HG03457 (cell line): ENCODE measurements around the gene SIX4.

Experiments
- ATAC-seq: cut with Tn5 transposase; IDR thresholded peaks from one replicate; pipeline ENCODE4 v1.9.1; 2021; ENCODE audit warnings: moderate number of reproducible peaks; ENCODE audit not compliant: unreplicated experiment

The SIX4 gene

DNA sequence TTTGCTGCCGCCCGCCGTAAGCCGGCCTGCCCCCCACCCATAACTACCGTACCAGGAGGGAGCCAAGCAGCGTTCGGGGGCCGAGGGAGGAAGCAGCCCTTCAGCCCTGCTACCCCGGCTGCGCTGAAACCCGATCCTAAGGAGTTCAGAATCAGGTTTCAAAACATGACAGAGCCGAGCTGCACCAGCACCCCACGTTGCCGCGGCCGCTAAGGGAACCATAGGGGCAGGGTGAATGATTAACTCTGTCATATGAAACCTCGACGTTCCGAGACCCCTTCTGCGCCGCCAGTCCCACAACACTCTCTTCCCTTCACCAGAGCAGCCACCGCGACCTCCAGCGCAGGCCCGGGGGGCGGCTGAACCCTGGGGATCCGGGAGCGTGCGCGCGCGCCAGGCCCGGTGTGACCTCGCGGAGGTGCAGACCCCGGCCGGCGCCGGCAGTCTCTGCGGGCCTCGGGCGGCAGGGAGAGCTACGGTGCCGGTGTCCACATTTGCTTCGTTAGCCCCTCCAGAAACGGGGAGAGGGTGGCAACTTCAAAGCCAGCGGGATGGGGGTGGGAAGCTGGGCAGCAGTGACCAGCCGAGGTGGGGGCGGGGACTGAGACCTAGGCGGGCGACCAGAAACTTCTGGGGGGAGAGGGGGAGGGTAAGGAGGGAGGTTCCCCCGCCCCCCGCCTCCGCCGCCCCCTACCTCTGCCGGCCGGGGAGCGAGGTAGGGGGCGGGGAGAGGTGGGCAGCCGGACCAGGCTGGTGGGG lies 1.6 kb downstream of the SIX4 start:
- no peak for ATAC-seq

DNA sequence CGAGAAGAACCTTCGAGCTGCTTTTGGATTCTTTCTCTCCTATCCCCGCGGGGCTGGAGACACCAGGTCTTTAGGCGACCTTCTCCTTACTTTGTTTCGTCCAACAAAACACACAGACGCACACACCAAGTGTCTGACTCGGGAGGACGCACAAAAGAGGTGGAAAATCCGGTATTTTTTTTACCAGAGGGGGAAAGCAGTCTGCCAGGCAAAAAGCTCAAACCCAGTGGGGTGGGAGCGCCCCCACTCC lies 2.1 kb downstream of the SIX4 start:
- no peak for ATAC-seq

DNA sequence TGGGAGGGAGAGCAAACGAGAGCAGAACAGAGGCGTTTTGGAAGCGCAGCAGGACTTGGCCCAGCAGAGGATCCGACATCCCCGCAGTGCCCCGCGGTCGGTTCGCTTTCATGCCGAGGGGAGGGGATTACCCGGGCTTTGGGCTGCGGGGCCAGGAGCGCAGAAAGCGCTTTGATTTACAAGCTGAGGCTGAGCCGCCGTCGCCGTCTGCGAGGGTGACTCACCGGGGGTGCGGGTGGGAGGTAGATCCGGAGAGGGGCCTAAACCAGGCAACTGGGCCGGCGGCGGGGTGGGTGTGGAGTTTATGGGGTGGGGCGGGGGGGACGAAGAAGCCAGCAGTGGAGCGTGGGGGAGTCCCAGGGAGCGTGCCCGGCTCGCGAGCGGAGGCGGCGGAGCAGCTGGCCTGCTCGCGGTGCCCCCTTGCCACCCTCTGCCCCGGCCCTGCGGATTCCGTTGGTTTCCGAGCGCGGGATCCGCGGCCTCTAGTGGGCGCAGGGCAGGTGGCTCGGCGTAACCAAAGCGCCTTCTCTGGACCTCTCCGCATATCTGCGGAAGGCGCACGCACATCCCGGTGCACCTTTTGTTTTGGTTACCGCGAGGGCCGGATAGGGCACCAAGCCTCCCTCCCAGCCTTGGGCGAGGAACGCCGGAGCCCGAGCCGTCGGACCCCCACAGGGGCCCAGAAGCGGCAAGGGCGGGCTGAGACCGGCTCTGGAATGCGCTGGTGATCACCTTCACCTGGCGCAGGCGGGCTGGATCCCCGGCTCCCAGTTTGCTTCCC lies 2.6 kb downstream of the SIX4 start:
- no peak for ATAC-seq

DNA sequence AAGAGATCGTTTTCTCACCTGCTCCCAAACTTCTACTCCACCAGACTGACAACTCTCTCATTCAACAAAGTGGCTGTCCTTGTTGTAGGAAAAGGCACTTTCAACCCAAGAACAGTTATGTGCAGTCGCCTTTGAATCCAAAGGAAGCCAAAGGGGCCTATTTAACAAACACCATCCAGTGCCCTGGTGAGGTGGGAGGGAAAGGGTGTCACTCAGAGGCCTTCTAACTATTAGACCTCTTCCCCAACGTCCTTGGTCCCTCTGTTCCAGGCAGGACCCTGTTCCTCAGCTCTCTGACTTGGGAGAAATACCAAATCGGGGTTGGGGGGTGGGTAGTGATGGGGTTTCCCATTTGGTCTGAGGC lies 3.2 kb downstream of the SIX4 start:
- ATAC-seq = no peak

DNA sequence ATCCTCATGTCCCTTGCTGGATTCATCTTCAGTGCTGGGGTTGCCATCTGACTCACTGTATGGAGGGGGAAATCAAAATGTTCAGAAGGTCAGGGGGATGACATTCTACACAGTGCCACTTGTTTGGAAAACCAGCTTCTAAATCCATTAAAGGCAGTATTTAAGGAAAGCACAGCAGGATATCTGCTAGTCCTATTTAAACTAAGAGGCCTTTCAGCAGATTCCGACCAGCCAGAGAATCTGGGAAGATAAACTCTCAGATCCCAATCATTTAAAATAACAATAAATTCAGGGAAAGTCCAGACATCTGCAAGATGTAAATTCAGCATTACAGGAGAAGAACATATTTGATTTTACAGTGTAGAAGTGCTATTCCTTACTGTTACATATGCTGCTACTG lies 3.8 kb downstream of the SIX4 start:
- no peak for ATAC-seq

DNA sequence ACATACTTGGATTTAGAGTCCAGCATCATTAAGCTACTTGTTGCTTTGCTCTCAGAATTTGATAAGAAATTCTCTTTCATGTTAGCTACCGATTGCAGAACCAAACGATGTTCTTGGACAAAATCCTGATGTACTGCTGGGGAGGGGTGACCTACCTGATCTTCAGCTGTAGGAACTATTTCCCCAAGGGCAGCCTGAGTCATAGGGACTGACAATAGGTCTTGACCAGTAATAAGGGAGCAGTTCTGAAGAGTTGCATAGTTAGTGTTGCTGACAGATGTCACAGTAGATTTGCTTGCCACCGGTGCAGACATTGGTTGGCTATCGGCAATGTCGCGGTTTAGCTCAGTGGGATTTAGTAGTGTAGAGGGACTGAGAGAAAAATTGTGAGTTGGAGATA lies 10.6 kb downstream of the SIX4 start:
- no peak for ATAC-seq

DNA sequence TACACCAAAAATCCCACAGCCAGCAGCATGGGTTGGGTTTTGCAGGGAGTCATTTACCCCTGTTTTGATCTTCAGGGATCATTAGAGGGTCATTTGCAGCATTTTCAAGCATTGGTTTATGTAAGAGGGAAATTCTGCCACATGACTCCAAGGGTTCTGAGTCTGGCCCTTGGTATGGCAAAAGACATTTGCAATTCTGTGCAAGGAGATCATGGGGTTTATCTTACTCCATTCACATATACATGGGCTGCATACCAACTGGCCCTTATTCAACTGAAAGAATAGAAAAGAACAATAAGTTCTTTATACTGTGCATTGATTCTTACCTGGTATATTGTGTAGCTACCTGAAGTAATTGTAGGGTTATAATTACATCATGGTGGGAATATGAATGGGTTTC lies 13.7 kb downstream of the SIX4 start:
- no peak for ATAC-seq

DNA sequence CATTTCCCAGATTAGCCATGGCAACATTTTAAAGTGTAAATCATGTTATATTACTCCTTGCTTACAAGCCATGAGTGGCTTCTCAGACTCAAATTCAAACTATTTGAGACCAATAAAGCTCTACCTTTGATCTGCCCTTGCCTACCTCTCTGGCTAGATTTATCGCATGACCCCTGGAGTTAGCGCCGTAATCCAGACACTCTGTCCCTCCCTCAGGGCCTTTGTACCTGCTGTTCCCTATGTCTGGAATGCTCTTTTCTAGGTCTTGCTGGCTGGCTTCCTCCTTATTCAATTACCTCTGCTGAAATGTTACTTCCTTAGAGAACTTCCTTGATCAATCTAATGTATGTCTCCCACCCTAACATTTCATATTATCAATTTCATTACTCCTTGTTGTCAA lies 16.3 kb downstream of the SIX4 start:
- no peak for ATAC-seq

DNA sequence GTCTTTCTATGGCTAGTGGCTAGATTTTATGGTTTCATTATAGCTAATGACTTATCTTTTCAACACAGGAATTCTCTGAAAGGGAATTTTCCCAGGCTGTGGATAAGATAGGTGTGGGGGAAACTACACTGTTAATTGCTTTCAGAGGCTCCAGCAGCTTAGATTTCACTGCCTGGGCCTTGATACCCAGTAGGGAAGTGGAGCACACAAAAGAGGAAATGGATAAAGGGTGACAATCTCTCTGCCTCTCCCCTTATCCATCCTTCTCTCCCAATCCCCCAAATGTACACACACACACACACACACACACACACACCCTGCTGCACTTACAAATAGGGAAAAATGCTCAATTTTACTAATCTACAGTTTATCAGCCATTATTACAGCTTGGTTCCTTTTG lies 19.1 kb downstream of the SIX4 start:
- ATAC-seq = no peak

DNA sequence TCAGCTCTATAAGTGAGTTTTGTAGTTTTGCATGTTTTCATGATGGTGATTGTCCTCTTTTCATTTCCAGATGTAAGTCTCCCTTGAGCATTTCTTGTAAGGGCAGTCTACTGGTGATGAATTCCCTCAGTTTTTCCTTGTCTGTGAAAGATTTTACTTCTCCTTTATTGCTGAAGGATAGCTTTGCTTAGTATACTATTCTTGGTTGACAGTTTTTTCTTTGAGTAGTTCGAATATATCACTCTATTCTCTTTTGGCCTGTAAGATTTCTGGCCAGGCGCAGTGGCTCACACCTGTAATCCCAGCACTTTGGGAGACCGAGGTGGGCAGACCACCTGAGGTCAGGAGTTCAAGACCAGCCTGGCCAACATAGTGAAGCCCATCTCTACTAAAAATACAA lies 23.6 kb downstream of the SIX4 start:
- no peak for ATAC-seq

DNA sequence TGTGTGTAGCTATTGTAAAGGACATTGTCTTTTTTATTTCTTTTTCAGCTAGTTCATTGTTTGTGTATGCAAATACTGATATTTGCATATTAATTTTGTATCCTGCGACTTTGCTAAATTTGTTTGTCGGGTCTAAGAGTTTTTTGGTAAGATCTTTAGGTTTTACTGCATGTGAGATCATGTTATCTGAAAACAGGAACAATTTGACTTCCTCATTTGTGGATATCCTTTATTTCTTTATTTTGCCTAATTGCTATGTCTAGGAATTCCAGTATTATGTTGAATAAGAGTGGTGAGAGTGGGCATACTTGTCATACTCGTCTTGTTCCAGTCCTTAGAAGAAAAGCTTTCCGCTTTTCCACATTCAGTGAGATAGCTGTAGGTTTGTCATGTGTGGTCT lies 28.8 kb downstream of the SIX4 start:
- ATAC-seq = no peak

DNA sequence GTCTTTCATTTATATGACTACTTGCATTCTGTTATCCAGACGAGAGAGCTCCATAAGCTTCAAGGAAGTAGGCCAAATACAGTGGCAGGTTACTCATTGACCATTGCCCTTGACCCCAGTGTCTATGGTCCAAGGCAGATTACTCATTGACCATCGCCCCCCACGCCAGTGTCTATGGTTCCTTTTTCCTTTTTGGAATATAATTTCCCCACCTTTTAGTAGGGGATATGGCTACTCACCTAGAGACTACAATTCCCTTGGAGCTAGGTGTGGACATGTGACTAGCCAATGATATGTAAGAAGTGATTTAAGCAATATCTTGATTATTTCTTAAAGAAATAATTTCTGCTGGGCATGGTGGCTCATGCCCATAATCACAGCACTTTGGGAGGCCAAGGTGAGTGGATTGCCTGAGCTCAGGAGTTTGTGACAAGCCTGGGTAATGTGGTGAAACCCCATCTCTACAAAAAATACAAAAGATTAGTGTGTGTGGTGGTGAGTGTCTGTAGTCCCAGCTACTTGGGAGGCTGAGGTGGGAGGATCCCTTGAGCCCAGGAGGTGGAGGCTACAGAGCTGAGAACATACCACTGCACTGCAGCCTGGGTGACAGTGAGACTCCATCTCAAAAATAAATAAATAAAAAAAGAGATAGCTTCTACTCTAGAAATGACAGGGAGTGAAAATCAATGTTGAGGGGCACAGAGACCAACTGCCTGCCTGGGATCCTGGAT lies 32.6 kb downstream of the SIX4 start:
- ATAC-seq = no peak

DNA sequence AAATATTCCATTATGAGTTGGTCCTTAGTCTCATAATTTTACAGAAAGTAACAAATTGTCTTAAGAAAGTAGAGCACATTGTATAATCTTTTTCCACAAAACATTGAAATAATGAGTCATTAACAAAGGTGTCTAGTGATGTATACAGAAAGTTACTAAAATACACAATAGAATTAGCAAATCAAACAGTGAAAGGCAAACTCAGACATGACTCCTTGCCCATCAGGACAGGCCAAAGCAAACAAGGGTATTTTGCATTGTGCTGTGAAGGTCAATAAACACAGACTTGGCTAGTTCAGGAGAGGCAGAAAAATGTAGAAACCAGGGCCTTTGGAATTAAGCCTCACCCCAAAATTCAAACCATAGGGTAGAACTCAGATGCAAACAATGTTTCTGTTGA lies 37.3 kb downstream of the SIX4 start:
- no peak for ATAC-seq

DNA sequence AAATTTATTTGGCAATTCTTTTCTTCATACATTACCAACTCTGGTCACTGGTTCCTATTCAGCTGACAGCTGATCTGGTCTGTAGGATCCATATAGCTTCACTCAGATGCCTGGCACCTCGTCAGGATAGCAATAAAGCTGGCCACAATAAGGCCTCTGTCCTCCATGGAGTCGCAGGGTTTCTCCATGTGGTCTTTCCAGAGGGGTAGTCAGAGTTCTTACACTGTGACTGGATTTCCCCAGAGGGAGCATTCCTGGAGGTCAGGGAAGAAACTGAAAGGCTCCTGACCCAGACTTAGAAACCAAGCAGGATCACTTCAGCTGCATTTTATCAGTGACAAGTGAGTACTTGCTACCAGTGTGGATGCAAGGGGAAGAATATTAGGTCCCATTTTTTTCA lies 39.9 kb downstream of the SIX4 start:
- no peak for ATAC-seq

DNA sequence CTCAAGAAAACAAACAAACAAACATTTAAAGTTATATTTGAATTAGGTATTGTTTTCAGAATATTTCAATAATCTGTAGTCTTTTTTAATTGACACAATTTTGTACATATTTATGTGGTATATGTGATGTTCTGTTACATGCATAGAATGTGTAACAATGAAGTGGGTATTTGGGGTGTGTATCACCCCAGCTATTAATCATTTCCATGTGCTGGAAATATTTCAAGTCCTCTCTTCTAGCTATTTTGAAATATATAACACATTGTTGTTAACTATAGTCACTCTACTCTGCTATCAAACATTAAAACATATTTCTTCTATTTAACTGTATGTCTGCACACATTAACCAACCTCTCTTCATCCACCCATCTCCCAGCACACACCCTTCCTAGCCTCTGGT lies 42.9 kb downstream of the SIX4 start:
- ATAC-seq = no peak

DNA sequence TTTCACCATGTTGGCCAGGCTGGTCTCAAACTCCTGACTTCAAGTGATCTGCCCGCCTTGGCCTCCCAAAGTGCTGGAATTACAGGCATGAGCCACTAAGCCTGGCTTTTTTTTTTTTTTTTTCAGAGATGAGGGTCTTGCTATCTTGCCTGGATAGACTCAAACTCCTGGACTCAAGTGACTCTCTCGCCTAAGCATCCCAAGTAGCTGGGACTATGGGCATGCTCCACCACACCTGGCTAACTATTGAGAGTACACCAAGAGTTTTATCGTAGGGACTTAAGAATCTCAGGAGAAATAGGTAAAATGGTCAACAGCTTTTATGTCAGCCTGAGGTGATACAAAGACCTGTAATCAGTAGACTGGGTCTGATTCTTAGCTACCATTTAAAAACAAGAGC lies 43.6 kb downstream of the SIX4 start:
- no peak for ATAC-seq

DNA sequence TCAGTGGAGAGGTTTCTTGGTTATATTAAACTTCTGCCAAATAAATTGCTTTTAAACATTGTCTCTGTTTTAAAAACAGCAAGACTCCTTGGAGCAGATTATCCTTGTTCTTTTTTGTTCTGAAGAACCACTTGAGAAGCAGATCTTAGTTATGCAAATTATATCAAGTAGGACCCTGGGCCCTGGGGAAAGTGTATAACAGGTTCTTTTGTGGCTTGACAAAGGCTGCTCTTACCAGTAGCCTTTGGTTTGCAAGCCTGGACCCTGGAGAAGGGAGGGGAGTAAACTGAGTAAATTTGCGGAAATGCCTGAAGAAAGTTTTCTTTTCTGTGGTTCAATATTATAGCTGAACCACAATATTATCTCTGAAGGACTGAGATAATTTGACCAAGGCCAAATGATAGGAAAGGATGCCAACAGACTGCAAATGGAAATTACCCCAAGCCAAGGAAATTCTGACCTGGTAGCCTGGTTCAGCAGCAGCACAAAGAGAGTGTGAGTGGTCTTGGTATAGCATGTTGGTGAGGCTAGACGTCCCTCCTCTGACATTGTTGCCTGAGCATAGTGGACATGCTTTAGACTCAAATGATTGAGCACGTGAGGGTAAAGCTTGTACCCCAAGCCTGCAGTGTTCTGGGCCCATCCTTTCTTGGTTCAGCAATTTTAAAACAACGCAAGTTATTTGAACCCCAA lies 44.4 kb downstream of the SIX4 start:
- no peak for ATAC-seq

DNA sequence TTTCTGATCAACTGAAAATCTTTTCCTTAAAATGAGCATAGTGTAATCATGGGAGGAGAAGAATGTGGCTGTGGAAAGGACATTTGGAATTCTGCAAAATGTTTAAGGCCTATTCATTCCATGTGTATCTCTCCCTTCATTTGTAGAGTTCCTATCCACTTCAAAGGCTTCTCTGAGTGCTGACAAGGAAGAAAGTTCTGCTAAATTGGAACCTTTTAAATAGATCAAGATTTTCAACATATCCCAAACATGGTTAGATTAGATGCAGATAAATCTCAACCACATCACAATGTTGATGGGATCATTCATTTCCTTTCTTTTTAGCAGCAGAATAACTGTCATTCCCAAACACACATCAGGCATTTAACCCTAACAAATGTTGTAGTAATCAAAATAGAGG lies 46.5 kb downstream of the SIX4 start:
- no peak for ATAC-seq

DNA sequence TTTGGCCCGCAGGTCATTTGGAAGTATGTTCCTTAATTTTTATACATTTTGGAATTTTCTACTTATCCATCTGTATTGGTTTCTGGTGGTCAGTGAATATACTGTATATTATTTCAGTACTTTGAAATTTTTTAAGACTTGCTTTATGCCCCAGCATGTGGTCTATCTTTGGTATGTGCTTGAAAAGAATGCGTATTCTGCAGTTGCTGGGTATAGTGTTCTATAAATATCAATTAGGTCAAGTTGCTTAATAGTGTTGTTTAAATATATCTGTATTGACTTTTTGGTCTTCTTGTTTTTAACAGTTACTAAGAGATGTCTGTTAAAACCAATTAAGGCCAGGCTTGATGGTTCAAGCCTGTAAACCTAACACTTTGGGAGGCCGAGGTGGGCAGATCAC lies 53.2 kb downstream of the SIX4 start:
- no peak for ATAC-seq

DNA sequence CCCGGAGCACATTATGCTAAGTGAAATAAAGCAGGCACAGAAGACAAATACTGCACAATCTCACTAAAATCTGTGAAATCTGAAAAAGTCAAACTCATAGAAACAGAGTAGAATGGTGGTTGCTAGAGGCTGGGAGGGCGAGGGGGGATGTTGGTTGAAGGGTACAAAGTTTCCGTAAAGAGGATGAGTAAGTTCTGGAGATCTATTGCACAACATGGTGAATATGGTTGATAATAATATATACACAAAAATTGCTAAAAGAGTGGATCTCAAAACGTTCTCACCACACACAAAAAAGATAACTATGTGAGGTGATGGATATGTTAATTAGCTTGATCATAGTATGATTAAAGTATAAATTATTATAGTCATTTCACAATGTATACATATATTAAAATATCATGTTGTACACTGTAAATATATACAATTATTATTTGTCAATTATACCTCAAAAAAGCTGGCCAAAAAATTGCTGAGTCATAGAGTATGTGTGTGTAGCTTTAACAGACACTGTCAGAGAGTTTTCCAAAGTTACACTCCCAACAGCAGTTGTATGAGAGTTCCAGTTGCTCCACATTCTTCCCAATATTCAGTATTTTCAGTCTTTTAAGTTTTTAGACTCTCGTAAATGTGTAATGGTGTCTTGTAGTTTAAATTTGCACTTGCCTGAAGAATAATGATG lies 55.6 kb downstream of the SIX4 start:
- no peak for ATAC-seq

DNA sequence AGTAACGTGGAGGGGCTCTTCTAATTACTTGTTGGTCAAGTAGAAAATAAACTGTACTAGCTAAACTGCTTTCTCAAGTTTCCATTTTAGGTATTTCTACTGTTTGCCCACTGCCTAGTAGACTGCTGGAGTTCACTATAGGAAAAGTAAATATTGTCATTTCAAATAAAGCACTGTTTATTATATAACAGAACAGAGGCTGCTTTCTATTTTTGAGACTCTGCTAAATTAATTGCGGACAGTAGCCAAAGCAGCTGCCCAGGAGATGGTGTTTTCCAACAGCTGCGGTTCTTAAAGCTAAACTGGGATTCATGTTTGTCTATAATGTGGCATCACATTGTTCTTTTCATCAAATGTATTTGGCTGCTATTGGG lies 59.0 kb downstream of the SIX4 start:
- no peak for ATAC-seq
